ENCODE measurements around the gene CENPW. TPM values are rescaled to one million over a fixed set of nuclear protein-coding genes. Genes with fewer than 3 reads are reported as not detected.
A peak's percentile ranks its signal among the peaks of the same experiment; 100 is the strongest.

The CENPW gene
- total RNA-seq, 1 experiment from 2014 or later, result 82.3 TPM

DNA sequence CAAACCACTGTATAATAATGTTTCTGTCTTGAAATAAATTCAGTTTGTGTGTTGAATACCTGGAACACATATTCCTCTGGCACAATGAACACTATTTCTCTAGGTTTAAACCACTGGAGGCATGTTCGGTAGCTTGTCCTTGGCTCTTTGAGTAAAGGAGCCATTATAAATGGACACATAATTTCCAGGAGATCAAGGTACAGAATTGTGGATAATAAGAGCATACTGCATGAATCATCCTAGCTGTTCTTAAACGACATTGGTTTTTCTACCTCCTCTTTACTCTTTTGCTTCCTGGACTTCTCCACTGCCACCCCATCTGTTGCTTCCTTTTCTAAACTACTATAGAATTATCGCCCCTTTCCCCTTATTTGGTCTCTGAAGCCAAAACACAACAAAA, 1.2 kb downstream of the CENPW start:
- Histone ChIP-seq H2BK5ac (ENCODE audit: insufficient read length, low read length) (no peak overlapping the region), H3K4me2 (ENCODE audit: insufficient read depth, insufficient read length, low read length) (peak overlapping the region; percentile 77), H2BK15ac (ENCODE audit: low read depth, low read length) (no peak overlapping the region), H3K4ac (ENCODE audit: low read depth, low read length) (no peak overlapping the region), H3K79me2 (ENCODE audit: insufficient read depth, low read length) (peaks cover 11% of the 10 kb centered on the region; the same call in 1 of the 2 replicates), H3T11ph (ENCODE audit: low read length) (no peak overlapping the region), H3K23me2 (ENCODE audit: insufficient read length, low read depth, low read length, poor library complexity, severe bottlenecking) (peaks cover 3% of the 10 kb centered on the region), H3K23ac (ENCODE audit: insufficient read length, low read depth, low read length) (no peak overlapping the region), H4K91ac (ENCODE audit: insufficient read length, low read depth, low read length) (no peak overlapping the region), H2AFZ (ENCODE audit: low read length) (no peak overlapping the region), H2BK20ac (ENCODE audit: low read depth, low read length, poor library complexity, severe bottlenecking) (no peak overlapping the region), H3K56ac (ENCODE audit: insufficient read length, low read depth, low read length) (no peak overlapping the region), H3K4me1 (ENCODE audit: insufficient read depth, low read length) (peaks cover 5% of the 10 kb centered on the region; the same call in 1 of the 2 replicates), H3K18ac (ENCODE audit: insufficient read length, low read depth, low read length) (no peak overlapping the region), H3K79me1 (ENCODE audit: insufficient read depth, low read depth, low read length, poor library complexity, severe bottlenecking) (no peaks in the 10 kb centered on the region), H2BK120ac (ENCODE audit: low read depth, low read length, poor library complexity, severe bottlenecking) (no peak overlapping the region), H3K14ac (ENCODE audit: insufficient read depth, low read length) (no peak overlapping the region), H4K5ac (ENCODE audit: insufficient read length, low read depth, low read length) (no peak overlapping the region), H3K9ac (ENCODE audit: extremely low read depth, insufficient read length, low read length) (no peak overlapping the region), H3K9me3 (ENCODE audit: control insufficient read depth, low read depth, low read length) (no peaks in the 10 kb centered on the region), H4K20me1 (ENCODE audit: control insufficient read depth, insufficient read depth, insufficient read length) (no peaks in the 10 kb centered on the region), H3K27ac (ENCODE audit: insufficient read length, low read depth, low read length) (no peak overlapping the region), H2BK12ac (ENCODE audit: insufficient read length, low read depth, low read length) (no peak overlapping the region), H3K27me3 (ENCODE audit: insufficient read depth, low read length) (no peaks in the 10 kb centered on the region), H2AK5ac (ENCODE audit: insufficient read length, low read length) (no peak overlapping the region), H4K8ac (replicated peaks; ENCODE audit: insufficient read length, low read depth, low read length) (no peak overlapping the region)
- Mint-ChIP-seq H3K4me1 (peaks cover 29 to 34% of the 10 kb centered on the region in 2 experiments), H3K36me3 (ENCODE audit: insufficient read depth in 1 of 3, low read depth in 3 of 3) (no peaks in the 10 kb centered on the region), H3K27me3 (ENCODE audit: low read depth) (no peaks in the 10 kb centered on the region), H3K27ac (no peak overlapping the region; a peak in 1 of 7 replicates), H3K9me3 (no peaks in the 10 kb centered on the region), H3K4me3 (no peak overlapping the region)
- DNase-seq, result no peak
- no CpG with 5 or more reads among the region's 3 CpGs for WGBS (ENCODE audit: extremely low coverage, insufficient read length, low lambda C conversion rate)
- TF ChIP-seq, protein P1, sequence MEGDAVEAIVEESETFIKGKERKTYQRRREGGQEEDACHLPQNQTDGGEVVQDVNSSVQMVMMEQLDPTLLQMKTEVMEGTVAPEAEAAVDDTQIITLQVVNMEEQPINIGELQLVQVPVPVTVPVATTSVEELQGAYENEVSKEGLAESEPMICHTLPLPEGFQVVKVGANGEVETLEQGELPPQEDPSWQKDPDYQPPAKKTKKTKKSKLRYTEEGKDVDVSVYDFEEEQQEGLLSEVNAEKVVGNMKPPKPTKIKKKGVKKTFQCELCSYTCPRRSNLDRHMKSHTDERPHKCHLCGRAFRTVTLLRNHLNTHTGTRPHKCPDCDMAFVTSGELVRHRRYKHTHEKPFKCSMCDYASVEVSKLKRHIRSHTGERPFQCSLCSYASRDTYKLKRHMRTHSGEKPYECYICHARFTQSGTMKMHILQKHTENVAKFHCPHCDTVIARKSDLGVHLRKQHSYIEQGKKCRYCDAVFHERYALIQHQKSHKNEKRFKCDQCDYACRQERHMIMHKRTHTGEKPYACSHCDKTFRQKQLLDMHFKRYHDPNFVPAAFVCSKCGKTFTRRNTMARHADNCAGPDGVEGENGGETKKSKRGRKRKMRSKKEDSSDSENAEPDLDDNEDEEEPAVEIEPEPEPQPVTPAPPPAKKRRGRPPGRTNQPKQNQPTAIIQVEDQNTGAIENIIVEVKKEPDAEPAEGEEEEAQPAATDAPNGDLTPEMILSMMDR (conservative IDR thresholded peaks at IDR 0.05), result no peak
